ENCODE results near the gene TAAR1.
"Not testable (repeated sequence)": the region's sequence is repeated elsewhere in the genome, so short reads cannot be mapped to it uniquely, and the experiment has no call there.

TAAR1 gene

GRCh38 chr6:132623106-132623845 lies 35.7 kb downstream of the TAAR1 start:
- DNase-seq (ENCODE audit: low read depth): no peak
- Histone ChIP-seq H3K9me3 (ENCODE audit: control insufficient read depth, low read length) (no peaks in the 10 kb centered on the region), H3K4me1 (ENCODE audit: control insufficient read depth, insufficient read depth, low read length) (no peaks in the 10 kb centered on the region), H3K36me3 (ENCODE audit: control insufficient read depth, insufficient read depth, low read length, severe bottlenecking) (no peaks in the 10 kb centered on the region), H3K27me3 (replicated peaks; ENCODE audit: control insufficient read depth, insufficient read depth, low read length) (peaks cover 8% of the 10 kb centered on the region), H3K9ac (ENCODE audit: low read length) (no peak overlapping the region), H3K4me3 (ENCODE audit: low read length) (no peak overlapping the region)

GRCh38 chr6:132616677-132617076 lies 42.3 kb downstream of the TAAR1 start:
- no peak overlapping the region for H3K9ac ChIP-seq (ENCODE audit: low read length)
- H3K4me1 ChIP-seq (ENCODE audit: control insufficient read depth, insufficient read depth, low read length): no peaks in the 10 kb centered on the region
- no peaks in the 10 kb centered on the region for H3K27me3 ChIP-seq (replicated peaks; ENCODE audit: control insufficient read depth, insufficient read depth, low read length)
- no peak for DNase-seq (ENCODE audit: low read depth)
- no peak overlapping the region for H3K4me3 ChIP-seq (ENCODE audit: low read length)
- no peaks in the 10 kb centered on the region for H3K36me3 ChIP-seq (ENCODE audit: control insufficient read depth, insufficient read depth, low read length, severe bottlenecking)
- H3K9me3 ChIP-seq (ENCODE audit: control insufficient read depth, low read length): no peaks in the 10 kb centered on the region

GRCh38 chr6:132614554-132614953 lies 44.4 kb downstream of the TAAR1 start:
- H3K27me3 ChIP-seq (replicated peaks; ENCODE audit: control insufficient read depth, insufficient read depth, low read length): no peaks in the 10 kb centered on the region
- DNase-seq (ENCODE audit: low read depth): no peak
- H3K9ac ChIP-seq (ENCODE audit: low read length): no peak overlapping the region
- H3K36me3 ChIP-seq (ENCODE audit: control insufficient read depth, insufficient read depth, low read length, severe bottlenecking): no peaks in the 10 kb centered on the region
- no peaks in the 10 kb centered on the region for H3K9me3 ChIP-seq (ENCODE audit: control insufficient read depth, low read length)
- no peak overlapping the region for H3K4me3 ChIP-seq (ENCODE audit: low read length)
- peaks cover 8% of the 10 kb centered on the region for H3K4me1 ChIP-seq (ENCODE audit: control insufficient read depth, insufficient read depth, low read length)

- no peak for DNase-seq (ENCODE audit: low read depth)
- H3K4me3 ChIP-seq (ENCODE audit: low read length): no peak overlapping the region
- peaks cover 14% of the 10 kb centered on the region for H3K4me1 ChIP-seq (ENCODE audit: control insufficient read depth, insufficient read depth, low read length)
- no peaks in the 10 kb centered on the region for H3K27me3 ChIP-seq (replicated peaks; ENCODE audit: control insufficient read depth, insufficient read depth, low read length)
- no peak overlapping the region for H3K9ac ChIP-seq (ENCODE audit: low read length)
- no peaks in the 10 kb centered on the region for H3K36me3 ChIP-seq (ENCODE audit: control insufficient read depth, insufficient read depth, low read length, severe bottlenecking)
- no peaks in the 10 kb centered on the region for H3K9me3 ChIP-seq (ENCODE audit: control insufficient read depth, low read length)
These were observed 46.4 kb downstream of the TAAR1 start for GRCh38 chr6:132612449-132613108.

GRCh38 chr6:132611616-132612015 lies 47.4 kb downstream of the TAAR1 start:
- peaks cover 14% of the 10 kb centered on the region for H3K4me1 ChIP-seq (ENCODE audit: control insufficient read depth, insufficient read depth, low read length)
- H3K4me3 ChIP-seq (ENCODE audit: low read length): no peak overlapping the region
- no peaks in the 10 kb centered on the region for H3K27me3 ChIP-seq (replicated peaks; ENCODE audit: control insufficient read depth, insufficient read depth, low read length)
- H3K9me3 ChIP-seq (ENCODE audit: control insufficient read depth, low read length): no peaks in the 10 kb centered on the region
- no peak overlapping the region for H3K9ac ChIP-seq (ENCODE audit: low read length)
- DNase-seq (ENCODE audit: low read depth): no peak
- H3K36me3 ChIP-seq (ENCODE audit: control insufficient read depth, insufficient read depth, low read length, severe bottlenecking): no peaks in the 10 kb centered on the region

GRCh38 chr6:132607544-132608233 lies 51.3 kb downstream of the TAAR1 start:
- H3K9ac ChIP-seq (ENCODE audit: low read length): no peak overlapping the region
- H3K36me3 ChIP-seq (ENCODE audit: control insufficient read depth, insufficient read depth, low read length, severe bottlenecking): no peaks in the 10 kb centered on the region
- no peaks in the 10 kb centered on the region for H3K9me3 ChIP-seq (ENCODE audit: control insufficient read depth, low read length)
- H3K4me1 ChIP-seq (ENCODE audit: control insufficient read depth, insufficient read depth, low read length): peaks cover 14% of the 10 kb centered on the region
- H3K4me3 ChIP-seq (ENCODE audit: low read length): no peak overlapping the region
- H3K27me3 ChIP-seq (replicated peaks; ENCODE audit: control insufficient read depth, insufficient read depth, low read length): peaks cover 4% of the 10 kb centered on the region
- no peak for DNase-seq (ENCODE audit: low read depth)

- Histone ChIP-seq H3K27me3 (replicated peaks; ENCODE audit: control insufficient read depth, insufficient read depth, low read length) (peaks cover 4% of the 10 kb centered on the region), H3K4me1 (ENCODE audit: control insufficient read depth, insufficient read depth, low read length) (peaks cover 7% of the 10 kb centered on the region), H3K4me3 (ENCODE audit: low read length) (no peak overlapping the region), H3K9me3 (ENCODE audit: control insufficient read depth, low read length) (no peaks in the 10 kb centered on the region), H3K9ac (ENCODE audit: low read length) (no peak overlapping the region), H3K36me3 (ENCODE audit: control insufficient read depth, insufficient read depth, low read length, severe bottlenecking) (no peaks in the 10 kb centered on the region)
- DNase-seq (ENCODE audit: low read depth): no peak
These were observed 54.3 kb downstream of the TAAR1 start for GRCh38 chr6:132604635-132605152.

- H3K4me3 ChIP-seq (ENCODE audit: low read length); H3K9me3 ChIP-seq (ENCODE audit: control insufficient read depth, low read length); H3K9ac ChIP-seq (ENCODE audit: low read length); H3K27me3 ChIP-seq (replicated peaks; ENCODE audit: control insufficient read depth, insufficient read depth, low read length); H3K36me3 ChIP-seq (ENCODE audit: control insufficient read depth, insufficient read depth, low read length, severe bottlenecking); DNase-seq (ENCODE audit: low read depth); H3K4me1 ChIP-seq (ENCODE audit: control insufficient read depth, insufficient read depth, low read length): not testable (repeated sequence)
These were observed 58.1 kb downstream of the TAAR1 start for GRCh38 chr6:132600900-132601299.

GRCh38 chr6:132598473-132598872 lies 60.5 kb downstream of the TAAR1 start:
- no peak overlapping the region for H3K9ac ChIP-seq (ENCODE audit: low read length)
- peaks cover 4% of the 10 kb centered on the region for H3K27me3 ChIP-seq (replicated peaks; ENCODE audit: control insufficient read depth, insufficient read depth, low read length)
- no peak overlapping the region for H3K4me3 ChIP-seq (ENCODE audit: low read length)
- H3K9me3 ChIP-seq (ENCODE audit: control insufficient read depth, low read length): no peaks in the 10 kb centered on the region
- H3K4me1 ChIP-seq (ENCODE audit: control insufficient read depth, insufficient read depth, low read length): no peaks in the 10 kb centered on the region
- no peak for DNase-seq (ENCODE audit: low read depth)
- no peaks in the 10 kb centered on the region for H3K36me3 ChIP-seq (ENCODE audit: control insufficient read depth, insufficient read depth, low read length, severe bottlenecking)

- Histone ChIP-seq H3K27me3 (replicated peaks; ENCODE audit: control insufficient read depth, insufficient read depth, low read length) (peaks cover 4% of the 10 kb centered on the region), H3K4me1 (ENCODE audit: control insufficient read depth, insufficient read depth, low read length) (no peaks in the 10 kb centered on the region), H3K9ac (ENCODE audit: low read length) (no peak overlapping the region), H3K4me3 (ENCODE audit: low read length) (no peak overlapping the region), H3K36me3 (ENCODE audit: control insufficient read depth, insufficient read depth, low read length, severe bottlenecking) (no peaks in the 10 kb centered on the region), H3K9me3 (ENCODE audit: control insufficient read depth, low read length) (no peaks in the 10 kb centered on the region)
- DNase-seq (ENCODE audit: low read depth): no peak
These were observed 62.8 kb downstream of the TAAR1 start for GRCh38 chr6:132596201-132596600.

Data from adipocyte (in vitro differentiated cells).